PC-3 (cell line): ENCODE results near the gene ERBB4.

Experiments
- EZH2phosphoT487 ChIP-seq: fragments of 300-600 bp; sonication (generic); IDR thresholded peaks from 2 replicates; pipeline ENCODE4 v1.6.1; 2018; ENCODE audit warnings: mild to moderate bottlenecking, antibody characterized with exemption, low read length, borderline replicate concordance
- TF ChIP-seq, protein P1 (sequence below): fragments of 300-600 bp; sonication (generic); conservative IDR thresholded peaks from 2 replicates; pipeline ENCODE4 v1.5.1; 2017; ENCODE audit warnings: antibody characterized with exemption, low read depth, mild to moderate bottlenecking, low read length

DNA sequence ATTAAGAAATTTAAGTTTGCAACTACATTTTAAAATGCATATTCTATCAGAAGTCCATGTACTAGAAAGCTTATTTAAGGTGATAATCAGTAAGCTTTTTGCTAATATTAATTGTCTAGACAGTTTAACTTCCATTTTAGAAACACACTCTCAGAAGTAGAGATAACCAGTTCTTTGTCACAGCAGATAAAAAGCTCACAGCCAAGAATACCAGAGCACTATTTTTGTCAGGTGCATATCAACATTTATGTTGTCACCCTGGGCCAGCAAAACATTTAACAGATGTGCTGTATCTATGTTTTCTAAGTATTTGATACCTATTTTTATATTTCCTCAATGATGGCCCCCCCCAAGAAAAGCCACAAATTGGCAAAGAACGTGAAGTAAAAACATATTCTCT is 192.6 kb downstream of the ERBB4 start:
- TF ChIP-seq, protein P1, sequence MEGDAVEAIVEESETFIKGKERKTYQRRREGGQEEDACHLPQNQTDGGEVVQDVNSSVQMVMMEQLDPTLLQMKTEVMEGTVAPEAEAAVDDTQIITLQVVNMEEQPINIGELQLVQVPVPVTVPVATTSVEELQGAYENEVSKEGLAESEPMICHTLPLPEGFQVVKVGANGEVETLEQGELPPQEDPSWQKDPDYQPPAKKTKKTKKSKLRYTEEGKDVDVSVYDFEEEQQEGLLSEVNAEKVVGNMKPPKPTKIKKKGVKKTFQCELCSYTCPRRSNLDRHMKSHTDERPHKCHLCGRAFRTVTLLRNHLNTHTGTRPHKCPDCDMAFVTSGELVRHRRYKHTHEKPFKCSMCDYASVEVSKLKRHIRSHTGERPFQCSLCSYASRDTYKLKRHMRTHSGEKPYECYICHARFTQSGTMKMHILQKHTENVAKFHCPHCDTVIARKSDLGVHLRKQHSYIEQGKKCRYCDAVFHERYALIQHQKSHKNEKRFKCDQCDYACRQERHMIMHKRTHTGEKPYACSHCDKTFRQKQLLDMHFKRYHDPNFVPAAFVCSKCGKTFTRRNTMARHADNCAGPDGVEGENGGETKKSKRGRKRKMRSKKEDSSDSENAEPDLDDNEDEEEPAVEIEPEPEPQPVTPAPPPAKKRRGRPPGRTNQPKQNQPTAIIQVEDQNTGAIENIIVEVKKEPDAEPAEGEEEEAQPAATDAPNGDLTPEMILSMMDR, result no peak
- TF ChIP-seq EZH2phosphoT487, result no peak
